ENCODE measurements around the gene OAS3.
A peak's percentile ranks its signal among the peaks of the same experiment; 100 is the strongest.
"Not testable (repeated sequence)": the region's sequence is repeated elsewhere in the genome, so short reads cannot be mapped to it uniquely, and the experiment has no call there.

Gene OAS3

GRCh38 chr12:112979041-112979680, 40.9 kb downstream of the OAS3 start:
- H3K4me3 ChIP-seq (replicated peaks in 1 of 2; ENCODE audit: low read depth in 2 of 2, low read length in 2 of 2): peak overlapping the region in 1 of 2 donors; percentile 53
- no peak for DNase-seq (ENCODE audit: low read depth in 2 of 2)
- no peak for TF ChIP-seq CTCF (IDR thresholded peaks at IDR 0.05; ENCODE audit: low read depth, low read length)

GRCh38 chr12:112980491-112981158, 42.4 kb downstream of the OAS3 start:
- no peak for DNase-seq (ENCODE audit: low read depth in 2 of 2)
- no peak overlapping the region for H3K4me3 ChIP-seq (replicated peaks in 1 of 2; ENCODE audit: low read depth in 2 of 2, low read length in 2 of 2)
- TF ChIP-seq CTCF (IDR thresholded peaks at IDR 0.05; ENCODE audit: low read depth, low read length): no peak

GRCh38 chr12:112985642-112986290, 47.5 kb downstream of the OAS3 start:
- H3K4me3 ChIP-seq (replicated peaks in 1 of 2; ENCODE audit: low read depth in 2 of 2, low read length in 2 of 2): no peak overlapping the region
- TF ChIP-seq CTCF (IDR thresholded peaks at IDR 0.05; ENCODE audit: low read depth, low read length): no peak
- DNase-seq (ENCODE audit: low read depth in 2 of 2): no peak

- DNase-seq (ENCODE audit: low read depth in 2 of 2): no peak
- no peak overlapping the region for H3K4me3 ChIP-seq (replicated peaks in 1 of 2; ENCODE audit: low read depth in 2 of 2, low read length in 2 of 2)
- no peak for TF ChIP-seq CTCF (IDR thresholded peaks at IDR 0.05; ENCODE audit: low read depth, low read length)
Observed at GRCh38 chr12:112986291-112986800, 48.1 kb downstream of the OAS3 start.

- no peak for TF ChIP-seq CTCF (IDR thresholded peaks at IDR 0.05; ENCODE audit: low read depth, low read length)
- no peak overlapping the region for H3K4me3 ChIP-seq (replicated peaks in 1 of 2; ENCODE audit: low read depth in 2 of 2, low read length in 2 of 2)
- DNase-seq (ENCODE audit: low read depth in 2 of 2): no peak
Observed at GRCh38 chr12:112987561-112987960, 49.3 kb downstream of the OAS3 start.

GRCh38 chr12:112988224-112988623, 50.0 kb downstream of the OAS3 start:
- DNase-seq (ENCODE audit: low read depth in 2 of 2): no peak
- H3K4me3 ChIP-seq (replicated peaks in 1 of 2; ENCODE audit: low read depth in 2 of 2, low read length in 2 of 2): no peak overlapping the region
- no peak for TF ChIP-seq CTCF (IDR thresholded peaks at IDR 0.05; ENCODE audit: low read depth, low read length)

- H3K4me3 ChIP-seq (replicated peaks in 1 of 2; ENCODE audit: low read depth in 2 of 2, low read length in 2 of 2); DNase-seq (ENCODE audit: low read depth in 2 of 2): not testable (repeated sequence)
Observed at GRCh38 chr12:112988823-112989385, 50.6 kb downstream of the OAS3 start.
